Measurements from ENCODE around the gene TCTN1.
"Not testable (repeated sequence)": the region's sequence is repeated elsewhere in the genome, so short reads cannot be mapped to it uniquely, and the experiment has no call there.

Gene TCTN1

DNA sequence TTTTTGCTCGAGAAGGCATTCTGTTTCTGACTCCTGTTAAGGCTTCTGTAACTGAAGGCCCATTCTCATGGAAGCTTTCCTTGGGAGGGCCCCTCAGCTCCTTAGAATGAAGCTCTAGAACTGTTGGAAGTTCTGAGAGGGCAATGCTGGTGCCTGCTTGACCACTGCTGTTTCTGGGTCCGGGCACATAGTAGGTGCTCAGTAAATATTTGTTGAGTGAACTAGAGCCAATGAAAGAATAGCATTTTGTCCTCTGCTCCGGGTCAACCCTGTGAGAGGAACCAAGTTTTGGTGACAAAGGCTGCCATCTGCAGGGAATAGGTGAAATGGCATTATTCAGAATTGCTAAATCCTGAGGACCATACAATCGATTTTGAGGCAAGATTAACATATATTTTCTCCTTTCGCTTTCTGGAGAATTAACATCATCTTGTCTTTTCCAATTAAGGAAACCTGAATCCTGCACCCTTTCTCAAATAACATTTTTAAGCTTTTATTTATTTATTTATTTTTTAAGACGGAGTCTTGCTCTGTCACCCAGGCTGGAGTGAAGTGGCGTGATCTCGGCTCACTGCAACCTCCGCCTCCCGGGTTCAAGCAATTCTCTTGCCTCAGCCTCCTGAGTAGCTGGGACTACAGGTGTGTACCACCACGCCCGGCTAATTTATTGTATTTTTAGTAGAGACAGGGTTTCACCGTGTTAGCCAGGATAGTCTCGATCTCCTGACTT, 11.7 kb upstream of the TCTN1 start:
- DNase-seq (ENCODE audit: insufficient read length, low spot score) = not testable (repeated sequence)
- peak; percentile 80 for FAIRE-seq

GRCh38 chr12:110606253-110606611, 7.7 kb upstream of the TCTN1 start:
- DNase-seq (ENCODE audit: insufficient read length, low spot score) (no peak), FAIRE-seq (no peak)
- TF ChIP-seq SPI1 (IDR thresholded peaks at IDR 0.05; ENCODE audit: low read depth, low read length) (no peak), POLR2A (IDR thresholded peaks at IDR 0.05; ENCODE audit: low read depth, low read length) (no peak), TAF1 (IDR thresholded peaks at IDR 0.05; ENCODE audit: low read depth, low read length) (no peak), POLR2AphosphoS5 (IDR thresholded peaks at IDR 0.05; ENCODE audit: low read depth, low read length) (no peak), PAX5 (IDR thresholded peaks at IDR 0.05; ENCODE audit: insufficient read depth, low read length, severe bottlenecking) (no peak), POU2F2 (IDR thresholded peaks at IDR 0.05; ENCODE audit: low read depth, low read length) (no peak)

More for the DNA sequence above, 11.7 kb upstream of the TCTN1 start:
- TF ChIP-seq POU2F2 (IDR thresholded peaks at IDR 0.05; ENCODE audit: low read depth, low read length) = 0 out of 2 replicates have a peak, but pooled peaks have one; percentile 34

DNA sequence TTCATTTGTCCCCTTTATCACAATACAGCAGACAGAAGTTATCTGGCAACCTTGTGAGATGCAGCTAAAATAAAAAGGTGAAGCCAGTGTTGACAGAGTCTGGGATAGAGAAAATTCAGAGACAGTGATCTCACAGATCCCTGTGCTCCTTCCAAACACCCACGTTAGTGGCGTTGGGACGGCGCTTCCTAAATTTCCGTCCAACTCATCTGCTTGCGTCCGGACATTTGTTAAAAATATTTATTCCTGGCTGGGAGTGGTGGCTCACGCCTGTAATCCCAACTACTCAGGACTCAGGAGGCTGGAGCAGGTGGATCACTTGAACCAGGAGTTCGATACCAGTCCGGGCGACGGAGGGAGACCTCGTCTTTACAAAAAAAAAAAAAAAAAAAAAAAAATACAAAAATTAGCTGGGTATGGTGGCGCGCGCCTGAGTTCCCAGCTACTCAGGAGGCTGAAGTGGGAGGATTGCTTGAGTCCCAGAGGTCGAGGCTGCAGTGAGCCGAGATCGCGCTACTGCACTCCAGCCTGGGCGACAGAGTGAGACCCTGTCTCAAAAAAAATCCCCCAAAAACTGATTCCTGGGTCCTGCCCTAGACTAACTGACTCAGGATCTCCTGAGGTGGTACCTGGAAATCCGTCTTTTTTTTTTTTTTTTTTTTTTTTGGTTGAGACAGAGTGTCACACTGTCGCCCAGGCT, 708 bp upstream of the TCTN1 start:
- no peak for TF ChIP-seq POLR2AphosphoS5 (IDR thresholded peaks at IDR 0.05; ENCODE audit: low read depth, low read length)
- TF ChIP-seq POU2F2 (IDR thresholded peaks at IDR 0.05; ENCODE audit: low read depth, low read length) = no peak
- TF ChIP-seq PAX5 (IDR thresholded peaks at IDR 0.05; ENCODE audit: insufficient read depth, low read length, severe bottlenecking) = no peak
- TF ChIP-seq POLR2A (IDR thresholded peaks at IDR 0.05; ENCODE audit: low read depth, low read length) = no peak
- TF ChIP-seq TAF1 (IDR thresholded peaks at IDR 0.05; ENCODE audit: low read depth, low read length) = no peak
- no peak for TF ChIP-seq SPI1 (IDR thresholded peaks at IDR 0.05; ENCODE audit: low read depth, low read length)
- no peak for DNase-seq (ENCODE audit: insufficient read length, low spot score)
- FAIRE-seq = no peak

DNA sequence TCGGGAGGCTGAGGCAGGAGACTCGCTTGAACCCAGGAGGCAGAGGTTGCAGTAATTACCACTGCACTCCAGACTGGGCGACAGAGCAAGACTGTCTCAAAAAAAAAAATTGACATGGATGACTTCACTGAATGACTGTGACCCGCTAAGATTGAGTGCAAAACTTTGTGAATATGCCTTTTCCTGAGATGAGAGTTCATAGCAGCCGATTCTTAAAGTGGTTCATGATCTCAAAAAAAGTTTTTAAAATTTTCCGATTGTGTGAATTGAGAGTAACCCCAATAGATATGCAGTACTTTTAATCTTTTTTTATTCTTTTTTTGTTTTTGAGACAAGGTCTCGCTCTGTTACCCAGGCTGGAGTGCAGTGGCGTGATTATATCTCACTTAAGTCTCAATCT, 1.2 kb downstream of the TCTN1 start:
- no peak for DNase-seq (ENCODE audit: insufficient read length, low spot score)
- no peak for FAIRE-seq
- TF ChIP-seq POLR2A (IDR thresholded peaks at IDR 0.05; ENCODE audit: low read depth, low read length) = no peak
- TF ChIP-seq POLR2AphosphoS5 (IDR thresholded peaks at IDR 0.05; ENCODE audit: low read depth, low read length) = no peak
- TF ChIP-seq SPI1 (IDR thresholded peaks at IDR 0.05; ENCODE audit: low read depth, low read length) = no peak
- TF ChIP-seq POU2F2 (IDR thresholded peaks at IDR 0.05; ENCODE audit: low read depth, low read length) = no peak
- no peak for TF ChIP-seq PAX5 (IDR thresholded peaks at IDR 0.05; ENCODE audit: insufficient read depth, low read length, severe bottlenecking)
- no peak for TF ChIP-seq TAF1 (IDR thresholded peaks at IDR 0.05; ENCODE audit: low read depth, low read length)

- no peak for TF ChIP-seq SPI1 (IDR thresholded peaks at IDR 0.05; ENCODE audit: low read depth, low read length)
- no peak for TF ChIP-seq POLR2AphosphoS5 (IDR thresholded peaks at IDR 0.05; ENCODE audit: low read depth, low read length)
- no peak for TF ChIP-seq POU2F2 (IDR thresholded peaks at IDR 0.05; ENCODE audit: low read depth, low read length)
- no peak for FAIRE-seq
Measured at GRCh38 chr12:110616471-110617115, 2.7 kb downstream of the TCTN1 start.

DNA sequence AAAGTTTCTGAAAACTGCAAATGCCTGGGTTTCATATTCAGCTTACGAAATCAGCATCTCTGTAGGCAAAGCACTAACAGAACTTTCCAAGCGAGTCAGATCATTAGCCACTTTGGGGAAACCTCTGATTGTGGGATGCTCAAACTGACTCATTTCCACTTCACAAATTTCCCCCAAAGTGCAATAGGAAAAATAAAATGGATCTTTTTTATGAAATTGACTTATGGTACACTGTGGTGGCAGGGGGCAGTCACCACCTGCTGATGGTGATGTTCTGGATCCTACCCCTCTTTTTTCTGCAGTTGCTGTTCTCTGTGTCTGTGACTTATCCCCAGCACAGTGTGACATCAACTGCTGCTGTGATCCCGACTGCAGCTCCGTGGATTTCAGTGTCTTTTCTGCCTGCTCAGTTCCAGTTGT, 5.6 kb downstream of the TCTN1 start:
- FAIRE-seq (peak; percentile 93), DNase-seq (ENCODE audit: insufficient read length, low spot score) (no peak)
- TF ChIP-seq PAX5 (IDR thresholded peaks at IDR 0.05; ENCODE audit: insufficient read depth, low read length, severe bottlenecking) (no peak), POU2F2 (IDR thresholded peaks at IDR 0.05; ENCODE audit: low read depth, low read length) (0 out of 2 replicates have a peak, but pooled peaks have one; percentile 11), POLR2A (IDR thresholded peaks at IDR 0.05; ENCODE audit: low read depth, low read length) (0 out of 2 replicates have a peak, but pooled peaks have one; percentile 9), SPI1 (IDR thresholded peaks at IDR 0.05; ENCODE audit: low read depth, low read length) (peak; percentile 23; the same call in 1 of the 2 replicates), POLR2AphosphoS5 (IDR thresholded peaks at IDR 0.05; ENCODE audit: low read depth, low read length) (no peak)

More at GRCh38 chr12:110616471-110617115, 2.7 kb downstream of the TCTN1 start:
- no peak for DNase-seq (ENCODE audit: insufficient read length, low spot score)

- DNase-seq (ENCODE audit: insufficient read length, low spot score) (no peak), FAIRE-seq (no peak)
- TF ChIP-seq TAF1 (IDR thresholded peaks at IDR 0.05; ENCODE audit: low read depth, low read length) = no peak
- no peak for TF ChIP-seq PAX5 (IDR thresholded peaks at IDR 0.05; ENCODE audit: insufficient read depth, low read length, severe bottlenecking)
- TF ChIP-seq POLR2AphosphoS5 (IDR thresholded peaks at IDR 0.05; ENCODE audit: low read depth, low read length) = no peak
- TF ChIP-seq SPI1 (IDR thresholded peaks at IDR 0.05; ENCODE audit: low read depth, low read length) = no peak
- TF ChIP-seq POU2F2 (IDR thresholded peaks at IDR 0.05; ENCODE audit: low read depth, low read length) = no peak
- TF ChIP-seq POLR2A (IDR thresholded peaks at IDR 0.05; ENCODE audit: low read depth, low read length) = no peak
Measured at GRCh38 chr12:110622582-110622981, 8.7 kb downstream of the TCTN1 start.

- DNase-seq (ENCODE audit: insufficient read length, low spot score) (no peak), FAIRE-seq (peak; percentile 81)
- no peak for TF ChIP-seq PAX5 (IDR thresholded peaks at IDR 0.05; ENCODE audit: insufficient read depth, low read length, severe bottlenecking)
- no peak for TF ChIP-seq POLR2A (IDR thresholded peaks at IDR 0.05; ENCODE audit: low read depth, low read length)
- TF ChIP-seq POLR2AphosphoS5 (IDR thresholded peaks at IDR 0.05; ENCODE audit: low read depth, low read length) = no peak
- no peak for TF ChIP-seq TAF1 (IDR thresholded peaks at IDR 0.05; ENCODE audit: low read depth, low read length)
- no peak for TF ChIP-seq POU2F2 (IDR thresholded peaks at IDR 0.05; ENCODE audit: low read depth, low read length)
- no peak for TF ChIP-seq SPI1 (IDR thresholded peaks at IDR 0.05; ENCODE audit: low read depth, low read length)
Measured at GRCh38 chr12:110627500-110628195, 13.7 kb downstream of the TCTN1 start.

DNA sequence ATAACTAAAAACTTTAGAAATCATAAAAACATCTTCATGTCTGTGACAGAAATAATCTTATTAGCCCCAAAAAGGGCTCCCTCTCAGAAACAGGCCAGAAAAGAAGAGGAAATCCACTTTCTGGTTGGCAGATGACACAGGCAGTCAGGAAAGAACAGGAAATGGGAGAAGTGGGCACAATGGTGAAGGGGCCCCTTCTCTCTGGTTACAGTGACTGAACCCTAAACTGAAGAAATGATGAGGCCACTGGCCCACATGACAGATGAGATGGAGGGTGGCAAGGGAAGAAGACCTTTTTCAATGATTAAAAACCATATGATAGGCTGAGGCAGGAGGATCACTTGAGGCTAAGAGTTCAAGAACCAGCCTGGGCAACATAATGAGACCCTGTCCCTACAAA, 21.1 kb downstream of the TCTN1 start:
- DNase-seq (ENCODE audit: insufficient read length, low spot score) (no peak), FAIRE-seq (peak; percentile 23)
- no peak for TF ChIP-seq SPI1 (IDR thresholded peaks at IDR 0.05; ENCODE audit: low read depth, low read length)
- TF ChIP-seq POU2F2 (IDR thresholded peaks at IDR 0.05; ENCODE audit: low read depth, low read length) = no peak
- no peak for TF ChIP-seq POLR2AphosphoS5 (IDR thresholded peaks at IDR 0.05; ENCODE audit: low read depth, low read length)
- TF ChIP-seq PAX5 (IDR thresholded peaks at IDR 0.05; ENCODE audit: insufficient read depth, low read length, severe bottlenecking) = no peak
- no peak for TF ChIP-seq POLR2A (IDR thresholded peaks at IDR 0.05; ENCODE audit: low read depth, low read length)

Data from GM12891 (cell line).